Measurements from ENCODE around the gene FNIP1.

The FNIP1 gene

DNA sequence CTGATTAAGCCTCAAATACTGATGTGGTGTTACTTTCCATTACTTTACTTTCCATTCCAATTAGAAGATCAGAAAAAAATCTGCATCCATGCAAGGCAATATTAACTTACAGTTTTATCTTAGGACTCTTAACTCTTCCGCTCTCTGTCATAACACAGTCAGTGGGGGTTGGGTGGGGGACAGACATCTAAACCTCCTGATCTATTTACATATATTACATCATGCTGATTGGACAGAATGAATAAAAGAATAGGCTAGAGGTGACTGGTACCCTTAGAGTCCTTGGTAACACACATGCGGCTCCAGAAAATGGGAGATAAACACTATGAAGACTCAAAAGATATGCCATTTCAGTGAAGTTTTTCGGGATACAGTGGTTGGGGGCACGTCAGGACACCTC is 189.4 kb downstream of the FNIP1 start:
- no peaks in the 10 kb centered on the region for H3K27me3 ChIP-seq (ENCODE audit: low read length)
- no peak overlapping the region for H3K9ac ChIP-seq (ENCODE audit: low read length)
- H3K9me2 ChIP-seq (replicated peaks; ENCODE audit: insufficient read depth, low read length) = no peaks in the 10 kb centered on the region
- H4K20me1 ChIP-seq (ENCODE audit: low read depth, low read length) = peaks cover 61% of the 10 kb centered on the region
- no peak overlapping the region for H3K4me2 ChIP-seq (ENCODE audit: low read depth, low read length, poor library complexity, severe bottlenecking)
- no peaks in the 10 kb centered on the region for H3K9me3 ChIP-seq (ENCODE audit: insufficient read depth, low read length)
- H3K79me2 ChIP-seq (ENCODE audit: insufficient read depth, low read length) = peaks cover 92% of the 10 kb centered on the region
- peaks cover 13% of the 10 kb centered on the region; the same call in 1 of the 2 replicates for H3K36me3 ChIP-seq (ENCODE audit: low read length)
- TF ChIP-seq EZH2phosphoT487 (conservative IDR thresholded peaks at IDR 0.05; ENCODE audit: low read length) = no peak
- TF ChIP-seq, protein P1, sequence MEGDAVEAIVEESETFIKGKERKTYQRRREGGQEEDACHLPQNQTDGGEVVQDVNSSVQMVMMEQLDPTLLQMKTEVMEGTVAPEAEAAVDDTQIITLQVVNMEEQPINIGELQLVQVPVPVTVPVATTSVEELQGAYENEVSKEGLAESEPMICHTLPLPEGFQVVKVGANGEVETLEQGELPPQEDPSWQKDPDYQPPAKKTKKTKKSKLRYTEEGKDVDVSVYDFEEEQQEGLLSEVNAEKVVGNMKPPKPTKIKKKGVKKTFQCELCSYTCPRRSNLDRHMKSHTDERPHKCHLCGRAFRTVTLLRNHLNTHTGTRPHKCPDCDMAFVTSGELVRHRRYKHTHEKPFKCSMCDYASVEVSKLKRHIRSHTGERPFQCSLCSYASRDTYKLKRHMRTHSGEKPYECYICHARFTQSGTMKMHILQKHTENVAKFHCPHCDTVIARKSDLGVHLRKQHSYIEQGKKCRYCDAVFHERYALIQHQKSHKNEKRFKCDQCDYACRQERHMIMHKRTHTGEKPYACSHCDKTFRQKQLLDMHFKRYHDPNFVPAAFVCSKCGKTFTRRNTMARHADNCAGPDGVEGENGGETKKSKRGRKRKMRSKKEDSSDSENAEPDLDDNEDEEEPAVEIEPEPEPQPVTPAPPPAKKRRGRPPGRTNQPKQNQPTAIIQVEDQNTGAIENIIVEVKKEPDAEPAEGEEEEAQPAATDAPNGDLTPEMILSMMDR (IDR thresholded peaks at IDR 0.05; ENCODE audit: insufficient read depth, low read length, poor library complexity, severe bottlenecking) = no peak
- no peak overlapping the region for H2AFZ ChIP-seq (ENCODE audit: low read depth, low read length, severe bottlenecking)
- no peak overlapping the region for H3K27ac ChIP-seq (ENCODE audit: low read depth, low read length)
- H3K4me3 ChIP-seq (ENCODE audit: insufficient read depth, low read length, poor library complexity, severe bottlenecking) = no peak overlapping the region
- peaks cover 4% of the 10 kb centered on the region for H3F3A ChIP-seq (ENCODE audit: insufficient read depth)

DNA sequence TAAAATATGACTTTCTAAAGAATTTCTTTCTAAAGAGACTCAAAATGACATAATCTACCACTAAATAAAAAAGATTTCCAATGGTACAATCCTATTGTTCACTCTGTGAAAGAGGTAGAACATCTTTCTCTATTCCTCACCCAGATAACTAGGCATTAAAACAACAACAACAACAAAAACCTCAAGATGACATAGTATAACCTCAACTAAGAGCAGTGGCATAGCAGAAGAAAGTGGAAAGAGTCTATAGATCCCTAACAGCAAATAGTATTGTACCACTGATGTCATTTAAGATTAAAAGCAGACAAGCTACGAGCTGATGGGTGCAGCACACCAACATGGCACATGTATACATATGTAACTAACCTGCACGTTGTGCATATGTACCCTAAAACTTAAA is 191.7 kb downstream of the FNIP1 start:
- Histone ChIP-seq H3K36me3 (ENCODE audit: low read length) (peaks cover 13% of the 10 kb centered on the region; the same call in 1 of the 2 replicates), H2AFZ (ENCODE audit: low read depth, low read length, severe bottlenecking) (no peak overlapping the region), H3K9me2 (replicated peaks; ENCODE audit: insufficient read depth, low read length) (no peaks in the 10 kb centered on the region), H3K27ac (ENCODE audit: low read depth, low read length) (no peak overlapping the region), H4K20me1 (ENCODE audit: low read depth, low read length) (peaks cover 51% of the 10 kb centered on the region), H3K9ac (ENCODE audit: low read length) (no peak overlapping the region), H3K4me2 (ENCODE audit: low read depth, low read length, poor library complexity, severe bottlenecking) (no peak overlapping the region), H3K4me3 (ENCODE audit: insufficient read depth, low read length, poor library complexity, severe bottlenecking) (no peak overlapping the region), H3K9me3 (ENCODE audit: insufficient read depth, low read length) (no peaks in the 10 kb centered on the region), H3K79me2 (ENCODE audit: insufficient read depth, low read length) (peaks cover 80% of the 10 kb centered on the region), H3K27me3 (ENCODE audit: low read length) (no peaks in the 10 kb centered on the region), H3F3A (ENCODE audit: insufficient read depth) (peaks cover 4% of the 10 kb centered on the region)
- TF ChIP-seq, protein P1 (IDR thresholded peaks at IDR 0.05; ENCODE audit: insufficient read depth, low read length, poor library complexity, severe bottlenecking) = no peak
- no peak for TF ChIP-seq EZH2phosphoT487 (conservative IDR thresholded peaks at IDR 0.05; ENCODE audit: low read length)

DNA sequence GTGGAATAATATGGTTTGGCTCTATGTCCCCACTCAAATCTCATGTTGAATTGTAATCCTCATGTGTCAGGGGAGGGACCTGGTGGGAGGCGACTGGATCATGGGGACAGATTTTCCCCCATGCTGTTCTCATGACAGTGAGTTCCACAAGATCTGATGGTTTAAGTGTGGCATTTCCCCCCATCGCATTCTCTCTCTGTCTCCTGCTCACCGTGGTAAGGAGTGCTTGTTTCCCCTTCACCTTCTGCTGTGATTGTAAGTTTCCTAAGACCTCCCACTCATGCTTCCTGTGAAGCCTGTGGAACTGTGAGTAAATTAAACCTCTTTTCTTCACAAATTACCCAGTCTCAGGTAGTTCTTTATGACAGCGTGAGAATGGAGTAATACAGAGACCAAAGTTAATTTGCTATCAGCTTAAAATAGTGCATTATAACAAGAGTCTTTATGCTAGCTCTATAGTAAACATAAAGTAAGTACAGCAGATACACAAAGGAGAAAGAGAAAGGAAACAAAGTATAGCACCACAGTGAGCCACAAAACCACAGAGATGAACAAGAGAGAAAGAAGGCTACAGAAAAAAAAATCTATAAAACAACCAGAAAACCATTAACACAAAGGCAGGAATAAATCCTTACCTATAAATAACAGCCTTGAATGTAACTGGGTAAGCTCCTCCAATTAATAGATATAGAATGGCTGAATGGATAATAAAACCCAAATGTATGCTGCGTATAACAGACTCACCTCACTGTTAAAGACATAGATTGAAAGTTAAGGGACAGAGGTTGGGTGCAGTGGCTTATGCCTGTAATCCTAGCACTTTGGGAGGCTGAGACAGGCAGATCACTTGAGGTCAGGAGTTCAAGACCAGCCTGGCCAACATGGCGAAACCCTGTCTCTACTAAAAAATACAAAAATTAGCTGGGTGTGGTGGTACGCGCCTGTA is 201.5 kb downstream of the FNIP1 start:
- Histone ChIP-seq H3K4me2 (ENCODE audit: low read depth, low read length, poor library complexity, severe bottlenecking) (no peak overlapping the region), H3K9me2 (replicated peaks; ENCODE audit: insufficient read depth, low read length) (no peaks in the 10 kb centered on the region), H3K36me3 (ENCODE audit: low read length) (peaks cover 20% of the 10 kb centered on the region; the same call in 1 of the 2 replicates), H3K27ac (ENCODE audit: low read depth, low read length) (no peak overlapping the region), H3K4me3 (ENCODE audit: insufficient read depth, low read length, poor library complexity, severe bottlenecking) (no peak overlapping the region), H4K20me1 (ENCODE audit: low read depth, low read length) (peaks cover 18% of the 10 kb centered on the region), H3K9me3 (ENCODE audit: insufficient read depth, low read length) (no peaks in the 10 kb centered on the region), H2AFZ (ENCODE audit: low read depth, low read length, severe bottlenecking) (no peak overlapping the region), H3K9ac (ENCODE audit: low read length) (no peak overlapping the region), H3K27me3 (ENCODE audit: low read length) (no peaks in the 10 kb centered on the region), H3F3A (ENCODE audit: insufficient read depth) (peaks cover 17% of the 10 kb centered on the region), H3K79me2 (ENCODE audit: insufficient read depth, low read length) (peaks cover 87% of the 10 kb centered on the region)
- TF ChIP-seq, protein P1 (IDR thresholded peaks at IDR 0.05; ENCODE audit: insufficient read depth, low read length, poor library complexity, severe bottlenecking) = no peak
- TF ChIP-seq EZH2phosphoT487 (conservative IDR thresholded peaks at IDR 0.05; ENCODE audit: low read length) = no peak

All from SU-DHL-6 (cell line).